BE2C (cell line): Measurements from ENCODE around the gene ZNF451.
A peak's percentile ranks its signal among the peaks of the same experiment; 100 is the strongest.
"Not testable (repeated sequence)": the region's sequence is repeated elsewhere in the genome, so short reads cannot be mapped to it uniquely, and the experiment has no call there.

Experiments used
- DNase-seq: peaks from one replicate; pipeline ENCODE4 v3.0.0-alpha.2; 2020
- H3K27me3 ChIP-seq: fragments of 250-450 bp; sonication (Bioruptor Pico); 2 replicates; pipeline ENCODE4 v1.5.1; 2020; ENCODE audit warnings: mild to moderate bottlenecking
- H3K36me3 ChIP-seq: fragments of 250-450 bp; sonication (Bioruptor Pico); 2 replicates; pipeline ENCODE4 v1.5.1; 2020; ENCODE audit warnings: mild to moderate bottlenecking
- H3K4me1 ChIP-seq: fragments of 250-450 bp; sonication (Bioruptor Pico); 2 replicates; pipeline ENCODE4 v1.5.1; 2020
- H3K4me3 ChIP-seq: 2 replicates; pipeline ENCODE4 v1.5.1; 2011; ENCODE audit warnings: low read depth, low read length
- H3K9me3 ChIP-seq: fragments of 250-450 bp; sonication (Bioruptor Pico); 2 replicates; pipeline ENCODE4 v1.5.1; 2020
- CTCF ChIP-seq: IDR thresholded peaks from 2 replicates; pipeline ENCODE4 v1.5.1; 2012; ENCODE audit warnings: mild to moderate bottlenecking, low read depth, low read length

ZNF451 gene

GRCh38 chr6:57075092-57075491 is 14.9 kb upstream of the ZNF451 start:
- Histone ChIP-seq H3K4me3 (no peak overlapping the region), H3K9me3 (no peaks in the 10 kb centered on the region), H3K4me1 (no peaks in the 10 kb centered on the region), H3K27me3 (no peaks in the 10 kb centered on the region), H3K36me3 (no peaks in the 10 kb centered on the region)
- no peak for TF ChIP-seq CTCF
- DNase-seq = no peak

GRCh38 chr6:57078531-57079207 is 11.3 kb upstream of the ZNF451 start:
- Histone ChIP-seq H3K4me3 (no peak overlapping the region), H3K9me3 (no peaks in the 10 kb centered on the region), H3K27me3 (no peaks in the 10 kb centered on the region), H3K4me1 (no peaks in the 10 kb centered on the region), H3K36me3 (no peaks in the 10 kb centered on the region)
- no peak for DNase-seq
- no peak for TF ChIP-seq CTCF

GRCh38 chr6:57085471-57085870 is 4.5 kb upstream of the ZNF451 start:
- no peak for TF ChIP-seq CTCF
- no peaks in the 10 kb centered on the region for H3K36me3 ChIP-seq

GRCh38 chr6:57086843-57087242 is 3.1 kb upstream of the ZNF451 start:
- Histone ChIP-seq H3K4me3 (no peak overlapping the region), H3K36me3 (peaks cover 4% of the 10 kb centered on the region), H3K27me3 (no peaks in the 10 kb centered on the region), H3K4me1 (no peaks in the 10 kb centered on the region), H3K9me3 (no peaks in the 10 kb centered on the region)
- DNase-seq = no peak
- no peak for TF ChIP-seq CTCF

More at GRCh38 chr6:57085471-57085870, 4.5 kb upstream of the ZNF451 start:
- no peaks in the 10 kb centered on the region for H3K9me3 ChIP-seq
- H3K4me3 ChIP-seq = no peak overlapping the region
- H3K27me3 ChIP-seq = no peaks in the 10 kb centered on the region
- no peaks in the 10 kb centered on the region for H3K4me1 ChIP-seq
- DNase-seq = no peak

- Histone ChIP-seq H3K27me3 (no peaks in the 10 kb centered on the region), H3K4me1 (no peaks in the 10 kb centered on the region), H3K9me3 (no peaks in the 10 kb centered on the region), H3K4me3 (no peak overlapping the region), H3K36me3 (peaks cover 12% of the 10 kb centered on the region)
- TF ChIP-seq CTCF = no peak
- no peak for DNase-seq
Observed at GRCh38 chr6:57087916-57088315, 2.1 kb upstream of the ZNF451 start.

- H3K4me3 ChIP-seq = peak overlapping the region; percentile 60
- TF ChIP-seq CTCF = no peak
- H3K27me3 ChIP-seq = no peaks in the 10 kb centered on the region
- no peaks in the 10 kb centered on the region for H3K9me3 ChIP-seq
- no peak for DNase-seq
- H3K36me3 ChIP-seq = peaks cover 14% of the 10 kb centered on the region
- no peaks in the 10 kb centered on the region for H3K4me1 ChIP-seq
Observed at GRCh38 chr6:57089265-57089664, 723 bp upstream of the ZNF451 start.

GRCh38 chr6:57090458-57091067 is 575 bp downstream of the ZNF451 start:
- not testable (repeated sequence) for H3K9me3 ChIP-seq, H3K4me3 ChIP-seq, DNase-seq, H3K27me3 ChIP-seq, H3K4me1 ChIP-seq
- H3K36me3 ChIP-seq = peaks cover 16% of the 10 kb centered on the region

- not testable (repeated sequence) for DNase-seq, H3K4me1 ChIP-seq, H3K27me3 ChIP-seq, H3K9me3 ChIP-seq
- peaks cover 19% of the 10 kb centered on the region for H3K36me3 ChIP-seq
- peak overlapping the region; percentile 46 for H3K4me3 ChIP-seq
Observed at GRCh38 chr6:57091375-57091774, 1.4 kb downstream of the ZNF451 start.
